ENCODE results near the gene TAF4.
A peak's percentile ranks its signal among the peaks of the same experiment; 100 is the strongest.

The TAF4 gene

GRCh38 chr20:62040933-62041332, 24.7 kb downstream of the TAF4 start:
- no peak for DNase-seq

GRCh38 chr20:62040381-62040922, 25.2 kb downstream of the TAF4 start:
- DNase-seq: no peak

DNA sequence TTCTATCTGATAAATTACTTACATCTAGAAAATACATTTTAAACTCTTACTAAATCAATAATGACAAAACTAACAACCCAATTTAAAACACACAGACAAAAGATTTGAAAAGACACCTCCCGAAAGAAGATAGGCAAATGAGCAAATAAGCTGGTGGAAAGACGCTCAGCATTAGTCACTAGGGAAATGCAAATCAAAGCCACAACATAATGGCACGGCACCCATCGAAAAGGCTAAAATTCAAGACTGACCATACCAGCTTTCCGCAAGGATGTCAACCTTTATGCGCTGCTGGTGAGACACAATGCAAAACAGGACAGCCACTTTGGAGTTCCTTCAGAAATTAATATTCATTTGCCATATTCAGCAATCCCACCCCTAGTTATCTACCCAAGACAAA, 25.9 kb downstream of the TAF4 start:
- DNase-seq: no peak

GRCh38 chr20:62032609-62033368, 32.9 kb downstream of the TAF4 start:
- DNase-seq: no peak

DNA sequence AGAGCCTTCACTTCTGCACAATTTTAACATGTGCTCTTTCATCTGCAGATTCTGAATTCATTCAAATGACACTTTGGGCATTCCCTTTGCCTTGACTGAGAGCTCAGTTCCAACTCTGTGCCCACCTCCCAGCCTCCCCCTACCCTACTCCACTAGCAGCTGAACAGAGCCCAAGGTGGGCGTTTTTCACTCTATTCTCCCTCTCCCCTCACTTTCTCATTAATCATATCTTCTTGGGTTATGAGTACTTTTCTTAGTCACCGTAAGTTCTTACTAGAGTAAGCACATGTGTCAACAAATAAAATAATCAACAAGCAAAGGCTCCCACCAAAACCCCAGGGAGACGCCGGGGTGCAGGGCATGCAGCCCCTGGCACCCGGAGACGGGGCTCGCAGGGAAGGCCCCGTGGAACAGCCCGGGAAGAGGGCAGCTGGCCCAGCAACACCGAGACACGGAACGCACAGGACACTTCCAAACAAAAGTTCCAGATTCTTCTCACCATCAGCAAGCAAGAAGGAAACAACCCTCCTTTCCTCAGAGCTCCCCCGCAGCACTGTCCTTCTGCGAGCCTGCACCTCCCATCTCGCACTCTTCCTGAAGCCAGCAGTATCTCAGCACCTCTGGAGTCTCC, 34.1 kb downstream of the TAF4 start:
- DNase-seq: no peak

GRCh38 chr20:62030834-62031434, 34.7 kb downstream of the TAF4 start:
- no peak for DNase-seq

DNA sequence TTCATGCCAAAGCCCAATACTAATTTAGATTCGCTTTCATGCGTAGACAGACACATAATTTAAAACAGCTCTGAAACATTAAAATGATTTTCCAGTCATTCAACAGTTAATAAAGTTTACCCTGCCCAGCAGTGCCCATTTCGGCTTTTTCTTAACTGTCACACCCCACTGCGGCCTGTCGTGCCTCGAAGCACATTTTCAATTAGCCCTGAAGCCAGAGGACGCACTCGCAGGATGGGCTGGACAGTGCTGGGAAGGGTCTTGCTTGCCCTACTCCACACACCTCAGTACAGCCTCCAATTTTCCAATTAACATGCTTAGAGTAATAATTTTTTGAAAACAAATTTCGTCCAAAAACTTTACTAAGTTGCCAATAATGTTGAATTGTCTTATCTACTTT, 35.3 kb downstream of the TAF4 start:
- DNase-seq: no peak

- no peak for DNase-seq
Observed at GRCh38 chr20:62029949-62030348, 35.7 kb downstream of the TAF4 start.

GRCh38 chr20:62029296-62029695, 36.4 kb downstream of the TAF4 start:
- no peak for DNase-seq

- no peak for DNase-seq
Observed at GRCh38 chr20:62028384-62028783, 37.3 kb downstream of the TAF4 start.

- DNase-seq: no peak
Observed at GRCh38 chr20:62027698-62028321, 37.9 kb downstream of the TAF4 start.

DNA sequence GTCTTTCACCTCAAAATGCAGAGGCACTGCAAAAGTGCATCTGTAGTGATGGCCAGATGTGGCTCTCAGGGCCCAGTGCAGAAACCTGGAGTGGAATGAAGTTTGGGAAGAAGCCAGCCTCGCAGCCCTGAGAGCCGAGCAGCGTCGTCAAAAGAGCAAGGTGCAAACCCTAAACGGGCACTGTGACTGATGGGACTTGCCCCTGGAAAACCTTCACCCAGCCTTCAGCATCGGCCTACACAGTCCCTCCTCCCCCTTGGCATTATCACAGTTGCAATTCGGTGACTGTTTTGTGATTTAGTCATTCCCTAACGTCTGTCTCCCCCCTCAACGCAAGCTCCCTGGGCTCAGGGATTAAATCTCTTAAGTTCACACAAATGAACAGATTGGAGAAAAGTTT, 38.6 kb downstream of the TAF4 start:
- no peak for DNase-seq

GRCh38 chr20:62026564-62026856, 39.2 kb downstream of the TAF4 start:
- DNase-seq: no peak

GRCh38 chr20:62025832-62026563, 39.7 kb downstream of the TAF4 start:
- DNase-seq: peak in 1 of 2 experiments; percentile 15

DNA sequence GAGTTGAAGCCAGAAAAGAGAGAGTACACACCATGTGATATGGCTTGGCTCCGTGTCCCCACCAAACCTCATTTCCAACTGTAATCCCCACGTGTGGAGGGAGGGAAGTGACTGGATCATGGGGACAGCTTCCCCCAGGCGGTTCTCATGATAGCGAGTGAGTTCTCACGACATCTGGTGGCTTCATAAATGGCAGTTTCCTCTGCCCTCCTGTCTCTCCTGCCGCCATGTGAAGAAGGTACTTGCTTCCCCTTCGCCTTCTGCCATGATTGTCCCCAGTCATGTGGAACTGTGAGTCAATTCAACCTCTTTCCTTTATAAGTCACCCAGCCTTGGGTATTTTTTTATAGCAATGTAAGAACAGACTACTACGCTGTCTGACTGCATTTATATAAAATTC, 40.3 kb downstream of the TAF4 start:
- DNase-seq: no peak

GRCh38 chr20:62023935-62024334, 41.7 kb downstream of the TAF4 start:
- DNase-seq: no peak

DNA sequence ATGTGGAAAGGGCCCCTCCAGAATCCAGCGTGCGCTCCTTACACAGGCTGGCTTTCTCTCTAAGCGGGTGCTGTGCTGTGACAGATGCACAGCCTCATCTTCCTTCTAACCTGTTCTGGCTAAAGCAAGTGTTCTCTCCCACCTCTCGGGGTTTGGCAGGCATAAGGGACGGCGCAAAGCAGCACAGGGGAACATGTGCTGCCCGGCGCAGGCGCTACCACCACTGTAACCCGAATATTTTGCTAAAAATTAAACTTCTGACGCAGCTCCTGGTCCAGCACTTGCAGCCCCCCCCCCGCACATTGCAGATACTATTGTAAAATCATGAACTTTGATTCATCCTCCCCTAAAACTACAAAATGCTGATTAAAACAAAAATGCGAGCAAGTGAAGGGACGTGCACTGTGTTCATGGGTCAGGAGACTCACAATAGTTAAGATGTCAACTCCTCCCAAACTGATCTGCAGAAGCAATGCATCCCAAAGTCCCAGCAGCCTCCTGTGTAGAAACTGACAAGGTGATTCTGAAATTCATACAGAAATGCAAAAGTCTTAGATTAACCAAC, 43.0 kb downstream of the TAF4 start:
- no peak for DNase-seq

- no peak for DNase-seq
Observed at GRCh38 chr20:62021793-62022385, 43.8 kb downstream of the TAF4 start.

DNA sequence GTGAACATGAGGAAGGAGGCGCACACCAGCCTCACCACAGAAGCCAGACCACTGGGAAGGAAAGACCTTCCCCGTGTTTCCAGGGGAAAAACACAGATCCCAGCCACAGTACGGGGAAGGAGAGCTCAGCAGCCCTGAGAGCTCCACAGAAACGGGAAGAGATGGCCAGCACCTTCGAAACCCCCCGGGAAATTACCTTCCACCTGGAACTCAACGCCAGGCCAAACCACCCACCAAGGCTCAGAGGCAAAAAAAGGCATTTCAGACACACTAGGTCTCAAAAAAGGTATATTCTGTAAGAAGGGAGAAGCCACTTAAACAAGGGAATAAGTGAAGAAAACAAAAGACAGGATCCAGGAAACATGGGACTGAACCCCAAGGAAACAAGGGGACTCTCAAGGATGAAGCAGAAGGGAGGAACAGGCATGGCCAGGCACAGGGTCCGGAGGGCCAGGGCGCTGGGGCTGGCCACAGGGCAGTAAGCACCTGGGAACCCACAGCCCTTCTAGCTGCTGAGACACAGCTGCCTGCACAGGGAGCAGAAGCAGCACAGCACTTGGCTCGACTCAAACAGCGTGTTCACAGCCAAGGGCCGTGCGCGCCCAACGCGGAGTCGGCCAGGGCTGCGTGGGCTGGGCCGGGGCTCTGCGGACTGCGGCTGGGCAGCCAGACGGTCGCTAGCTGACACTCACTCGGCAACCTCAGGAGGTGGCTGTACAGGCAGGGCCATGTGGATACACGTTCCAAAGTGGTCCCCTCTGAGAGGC, 44.6 kb downstream of the TAF4 start:
- no peak for DNase-seq

- no peak for DNase-seq
Observed at GRCh38 chr20:62019881-62020492, 45.7 kb downstream of the TAF4 start.

Measured in cerebellar nuclear complex (tissue), 1 donor.